HG03039 (cell line): ENCODE results near the gene SELPLG.
"Not testable (repeated sequence)": the region's sequence is repeated elsewhere in the genome, so short reads cannot be mapped to it uniquely, and the experiment has no call there.

Source experiments
- ATAC-seq: cut with Tn5 transposase; IDR thresholded peaks from one replicate; pipeline ENCODE4 v1.9.1; 2021; ENCODE audit warnings: mild to moderate bottlenecking, moderate library complexity; ENCODE audit not compliant: unreplicated experiment

Gene SELPLG

DNA sequence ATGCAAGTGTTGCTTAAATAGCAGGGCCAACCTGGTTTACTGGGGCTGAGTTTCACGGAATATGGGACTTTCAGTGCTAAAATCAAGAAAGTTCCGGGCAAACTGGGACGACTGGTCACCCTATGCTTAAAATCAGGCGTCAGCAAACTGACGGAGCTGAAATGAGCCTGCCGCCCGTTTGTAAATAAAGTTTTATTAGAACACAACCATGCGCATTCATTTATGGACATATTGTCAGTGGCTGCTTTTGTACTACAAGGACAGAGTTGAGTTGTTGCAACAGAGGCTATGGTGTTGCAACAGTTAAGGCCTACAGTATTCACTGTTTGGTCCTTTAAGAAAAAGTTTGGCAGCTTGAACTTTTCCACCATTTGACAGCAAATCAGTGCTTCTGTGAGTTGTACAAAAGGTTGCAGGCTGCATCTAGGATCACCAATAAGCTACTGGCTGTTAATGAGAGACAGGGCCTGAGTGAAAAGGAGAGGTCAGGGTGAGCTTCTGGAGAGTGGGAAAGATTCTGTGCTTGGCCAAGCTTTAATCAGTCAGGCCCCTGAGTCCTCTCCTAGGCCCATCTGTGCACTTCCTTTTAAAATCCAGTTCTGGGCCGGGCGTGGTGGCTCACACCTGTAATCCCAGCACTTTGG is 13.3 kb downstream of the SELPLG start:
- ATAC-seq, result no peak

DNA sequence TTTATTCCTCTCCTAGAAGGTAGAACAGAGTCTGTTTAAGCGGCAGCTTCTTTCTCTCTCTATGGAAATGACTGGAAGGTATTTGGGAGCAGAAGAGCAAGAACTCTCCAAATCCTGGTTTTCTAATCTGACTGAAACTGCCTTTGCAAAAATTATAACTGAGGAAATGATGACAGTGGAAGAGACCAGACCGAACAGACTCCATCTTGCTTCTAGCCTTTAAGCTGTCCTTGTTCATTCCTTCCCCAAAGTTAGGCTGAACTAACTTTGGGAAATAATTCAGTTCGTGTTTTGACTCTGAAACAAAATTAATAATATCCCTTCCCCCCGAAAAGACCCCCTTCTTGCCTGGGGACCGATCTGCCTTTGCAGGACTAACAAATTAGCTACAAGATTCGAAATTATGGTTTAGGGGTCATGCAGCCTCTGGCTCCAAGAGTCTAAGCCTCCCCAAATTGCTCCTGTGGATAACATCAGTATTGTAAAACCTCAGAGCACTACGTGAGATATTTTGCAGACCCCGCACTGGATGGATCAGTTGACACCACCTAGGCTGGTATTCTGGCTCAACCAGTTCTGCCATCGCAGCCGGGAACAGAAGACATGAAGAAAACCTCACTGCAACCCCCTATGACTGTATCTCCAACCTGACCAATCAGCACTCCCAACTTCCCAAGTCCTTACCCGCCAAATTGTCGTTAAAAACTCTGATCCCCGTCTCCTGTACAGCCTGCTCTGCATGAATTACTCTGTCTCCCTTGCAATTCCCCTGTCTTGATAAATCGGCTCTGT is 14.1 kb downstream of the SELPLG start:
- ATAC-seq, result no peak

DNA sequence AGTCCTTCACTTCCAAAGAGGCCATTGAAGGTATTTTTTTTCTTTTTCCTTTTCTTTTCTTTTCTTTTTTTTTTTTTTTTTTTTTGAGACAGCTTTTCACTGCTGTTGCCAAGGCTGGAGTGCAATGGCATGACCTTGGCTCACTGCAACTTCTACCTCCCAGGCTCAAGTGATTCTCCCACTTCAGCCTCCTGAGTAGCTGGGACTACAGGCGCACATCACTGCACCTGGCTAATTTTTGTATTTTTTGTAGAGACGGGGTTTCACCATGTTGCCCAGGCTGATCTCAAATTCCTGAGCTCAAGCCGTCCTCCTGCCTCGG is 14.8 kb downstream of the SELPLG start:
- not testable (repeated sequence) for ATAC-seq

DNA sequence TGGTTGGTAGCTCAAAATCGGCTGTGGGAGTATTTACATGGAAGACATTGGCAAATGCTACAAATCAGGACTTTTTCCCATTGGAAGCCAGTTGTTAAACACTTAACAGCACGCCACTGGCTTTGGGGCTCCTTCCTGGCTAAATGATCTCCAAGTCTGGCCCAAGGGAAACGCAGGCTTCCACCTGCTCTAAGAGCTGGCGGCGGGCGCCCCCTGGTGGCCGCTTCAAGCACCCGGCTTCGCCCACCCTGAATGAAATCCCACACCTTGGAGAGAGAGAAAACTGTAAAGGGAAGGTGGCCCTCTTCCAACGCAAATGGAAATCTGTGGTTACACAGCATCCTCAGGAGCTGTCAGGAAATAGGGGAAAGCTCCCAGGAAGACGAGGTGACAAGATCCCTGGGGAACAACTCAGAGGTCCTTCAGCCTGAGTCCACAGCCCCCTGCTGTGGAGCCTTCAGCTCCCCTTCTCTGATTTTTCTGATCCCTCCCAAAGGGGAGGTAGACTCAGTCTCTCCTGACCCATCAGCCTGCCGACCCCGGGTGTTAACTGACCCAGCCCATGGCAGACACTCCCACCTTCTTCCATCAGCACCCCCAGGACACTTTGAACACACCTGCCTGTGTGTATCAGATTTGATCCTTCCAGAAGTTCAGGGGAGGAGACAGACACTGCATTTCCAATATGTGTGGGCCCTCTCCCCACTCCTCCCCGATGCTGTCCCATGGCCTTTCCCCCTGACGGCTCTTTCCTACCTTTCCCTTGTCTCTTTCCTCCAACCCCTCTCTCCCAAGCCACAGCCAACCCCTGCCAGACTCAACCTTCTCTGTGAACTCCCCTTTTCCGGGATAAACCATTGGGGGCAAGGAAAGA is 15.4 kb downstream of the SELPLG start:
- no peak for ATAC-seq

DNA sequence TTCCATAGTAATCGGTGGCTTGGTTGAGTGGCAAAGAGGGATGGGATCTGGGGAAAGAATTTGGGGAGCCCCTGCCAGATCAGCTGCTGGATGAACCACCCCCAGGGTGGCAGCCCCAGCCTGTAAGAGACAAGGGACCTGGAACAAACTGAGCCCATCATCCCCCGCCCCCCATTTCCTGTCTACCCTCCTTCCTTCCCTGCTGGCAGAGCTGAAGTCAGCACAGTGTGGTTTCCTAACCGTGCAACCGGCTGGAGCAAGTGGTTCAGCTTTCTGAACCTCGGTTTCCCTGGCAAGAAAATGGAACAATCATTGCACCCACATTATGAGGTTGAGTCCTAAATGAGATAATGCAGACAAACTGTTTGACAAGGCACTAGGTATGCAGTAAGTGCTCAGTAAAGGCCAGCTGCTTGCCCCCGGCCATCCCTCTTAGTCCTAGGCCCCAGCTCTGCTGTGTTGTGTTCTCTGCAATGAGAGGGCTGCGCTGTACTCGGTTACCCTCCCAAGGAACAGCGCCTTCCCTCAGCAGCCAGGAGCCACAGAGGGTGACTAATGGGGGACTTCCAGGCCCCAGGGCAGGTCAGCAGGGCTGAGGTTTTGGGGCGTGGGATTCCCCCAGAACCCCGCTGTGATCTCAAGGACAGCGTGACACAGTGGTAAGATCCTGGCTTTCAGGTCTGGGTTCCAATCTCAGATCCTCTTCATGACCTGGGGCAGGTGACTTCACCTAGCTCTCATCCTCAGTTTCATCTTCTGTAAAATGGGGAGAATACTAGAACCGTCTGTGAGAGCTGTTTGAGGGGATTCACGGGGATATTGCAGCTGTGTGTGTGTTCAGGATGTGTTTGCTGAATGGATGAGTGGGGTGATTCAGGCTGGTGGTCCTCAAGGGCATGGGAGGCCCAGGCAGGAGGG is 16.5 kb downstream of the SELPLG start:
- ATAC-seq, result peak; percentile 66

DNA sequence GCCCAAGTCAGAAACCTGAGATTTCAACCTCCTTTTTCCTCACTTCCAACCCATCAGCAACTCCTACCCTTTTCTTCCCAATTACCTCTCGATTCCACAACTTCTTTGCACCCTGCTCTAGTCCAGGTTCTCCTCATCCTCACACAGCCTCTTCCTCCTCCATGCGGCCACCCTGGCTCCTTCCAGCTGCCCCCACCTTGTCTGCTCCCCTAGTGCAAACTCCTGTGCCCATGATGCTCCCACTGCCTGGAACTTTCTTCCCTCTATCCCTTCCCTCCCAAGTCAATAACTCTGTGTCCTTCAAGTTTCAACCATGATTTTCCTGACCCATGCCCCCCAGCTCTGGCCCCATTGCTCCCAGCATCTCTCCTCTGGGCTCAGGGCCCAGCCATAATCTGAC is 17.3 kb downstream of the SELPLG start:
- ATAC-seq, result no peak

DNA sequence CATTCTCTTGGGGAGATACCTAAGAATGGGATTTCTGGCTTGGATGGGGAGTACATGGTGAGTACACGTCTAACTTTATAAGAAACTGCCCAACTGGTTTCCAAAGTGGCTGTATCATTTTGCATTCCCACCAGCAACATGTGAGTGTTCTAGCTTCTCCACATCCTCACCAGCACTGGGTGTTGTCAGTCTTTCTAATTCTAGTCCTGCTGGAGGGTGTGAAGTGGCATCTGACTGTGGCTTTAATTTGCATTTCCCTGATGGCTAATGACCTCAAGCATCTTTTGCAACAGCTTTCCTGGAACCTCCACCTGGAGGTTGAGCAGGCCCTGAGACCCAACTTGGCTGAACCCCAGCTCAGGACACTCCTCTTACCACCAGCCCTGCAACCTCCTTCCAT is 17.8 kb downstream of the SELPLG start:
- ATAC-seq, result no peak

DNA sequence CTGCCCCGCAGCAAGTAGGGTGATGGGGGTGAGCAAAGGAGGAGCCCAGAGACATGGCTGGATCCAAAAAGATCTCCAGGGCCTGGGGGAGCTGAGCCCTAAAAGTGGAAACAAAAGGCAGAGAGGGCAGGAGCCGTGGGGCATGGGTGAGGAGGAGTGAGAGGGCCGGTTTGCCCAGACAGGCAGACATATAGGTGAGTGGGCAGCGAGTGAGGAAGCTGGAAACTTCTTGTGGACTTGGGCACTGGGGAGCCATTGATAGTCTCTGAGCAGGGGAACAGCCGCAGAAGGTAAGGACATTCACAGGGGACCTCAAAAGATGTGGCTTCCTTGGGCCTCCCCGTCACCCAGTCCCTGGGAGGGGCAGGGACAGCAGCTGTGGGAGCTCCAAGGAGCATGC is 19.1 kb downstream of the SELPLG start:
- no peak for ATAC-seq

DNA sequence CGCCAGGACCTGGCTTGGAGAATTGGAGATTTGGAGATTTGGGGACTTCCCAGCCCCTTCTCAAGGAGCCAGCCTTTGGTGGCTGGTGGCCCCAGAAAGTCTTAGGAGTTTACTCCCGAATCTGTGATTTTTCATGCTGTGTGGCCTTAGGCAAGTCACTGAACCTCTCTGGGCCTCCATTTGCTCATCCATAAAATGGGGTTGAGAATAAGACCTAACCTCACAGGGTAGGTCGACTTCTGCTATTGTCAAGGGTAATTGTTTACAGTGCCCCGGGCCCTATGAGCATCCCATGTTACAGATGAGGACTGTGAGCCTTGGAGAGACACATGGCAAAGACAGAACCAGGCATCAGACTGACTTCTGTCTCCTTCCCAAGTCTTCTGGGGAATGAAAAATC is 19.7 kb downstream of the SELPLG start:
- ATAC-seq, result no peak

DNA sequence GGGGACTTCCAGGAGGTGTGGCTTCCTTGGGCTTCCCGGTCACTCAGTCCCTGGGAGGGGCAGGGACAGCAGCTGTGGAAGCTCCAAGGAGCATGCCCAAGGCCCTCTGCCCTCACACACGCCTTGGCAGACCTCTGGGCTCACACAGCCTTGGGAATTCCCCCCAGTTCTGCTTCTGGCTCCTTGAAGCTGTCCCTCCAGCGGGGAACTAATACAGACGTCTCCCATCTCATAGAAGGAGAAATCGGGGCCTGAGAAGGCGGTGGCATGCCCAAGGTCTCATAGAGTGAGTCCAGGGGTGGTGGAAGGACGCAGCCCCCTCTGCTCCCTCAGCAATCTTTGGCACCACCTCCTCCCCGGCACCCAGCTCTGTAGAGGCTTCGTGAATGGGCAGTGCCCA is 20.1 kb downstream of the SELPLG start:
- ATAC-seq, result no peak

DNA sequence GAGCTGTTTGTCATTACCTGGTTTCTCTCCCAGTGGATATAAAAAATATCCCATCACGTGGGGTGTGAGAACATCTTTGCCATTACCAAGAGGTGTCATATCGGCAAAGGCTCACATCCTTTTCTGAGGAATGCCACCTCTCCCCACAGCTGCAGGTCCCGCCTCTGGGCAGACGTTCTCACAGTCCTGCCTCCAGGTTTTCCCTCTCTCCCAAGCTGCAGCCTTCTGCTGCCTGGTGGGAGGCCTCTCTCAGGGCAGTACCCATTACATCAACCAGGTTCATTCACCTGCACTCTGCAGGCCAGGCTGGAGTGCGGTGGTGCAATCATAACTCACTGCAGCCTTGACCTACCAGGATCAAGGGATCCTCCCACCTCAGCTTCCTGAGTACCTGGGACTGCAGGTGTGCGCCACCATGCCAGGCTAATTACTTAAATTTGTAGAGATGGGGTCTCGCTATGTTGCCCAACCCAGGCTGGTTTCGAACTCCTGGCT is 20.9 kb downstream of the SELPLG start:
- ATAC-seq, result no peak

DNA sequence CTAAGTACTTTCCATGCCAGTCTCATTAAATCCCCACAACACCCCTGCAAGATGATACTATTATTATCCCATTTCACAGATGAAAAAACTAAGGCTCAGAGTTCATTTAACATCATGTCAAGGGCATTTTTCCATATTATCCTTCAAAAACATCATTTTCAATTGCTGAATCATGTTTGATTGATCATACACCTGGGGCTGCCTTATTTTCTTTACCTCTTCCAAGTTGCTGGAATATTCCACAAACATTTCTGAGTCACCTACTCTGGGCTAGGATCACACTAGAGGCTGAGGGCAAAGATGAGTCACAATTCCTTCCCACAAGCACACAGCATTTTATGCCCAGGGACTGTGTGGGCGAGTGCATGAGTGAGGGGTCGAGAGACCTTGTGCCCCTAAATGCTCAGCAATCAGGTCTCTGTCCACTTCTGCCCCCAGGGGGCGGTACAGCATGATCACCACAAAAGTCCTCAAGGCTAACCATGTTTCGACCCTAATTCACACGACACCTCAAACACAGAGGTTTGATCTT is 21.7 kb downstream of the SELPLG start:
- ATAC-seq, result no peak

DNA sequence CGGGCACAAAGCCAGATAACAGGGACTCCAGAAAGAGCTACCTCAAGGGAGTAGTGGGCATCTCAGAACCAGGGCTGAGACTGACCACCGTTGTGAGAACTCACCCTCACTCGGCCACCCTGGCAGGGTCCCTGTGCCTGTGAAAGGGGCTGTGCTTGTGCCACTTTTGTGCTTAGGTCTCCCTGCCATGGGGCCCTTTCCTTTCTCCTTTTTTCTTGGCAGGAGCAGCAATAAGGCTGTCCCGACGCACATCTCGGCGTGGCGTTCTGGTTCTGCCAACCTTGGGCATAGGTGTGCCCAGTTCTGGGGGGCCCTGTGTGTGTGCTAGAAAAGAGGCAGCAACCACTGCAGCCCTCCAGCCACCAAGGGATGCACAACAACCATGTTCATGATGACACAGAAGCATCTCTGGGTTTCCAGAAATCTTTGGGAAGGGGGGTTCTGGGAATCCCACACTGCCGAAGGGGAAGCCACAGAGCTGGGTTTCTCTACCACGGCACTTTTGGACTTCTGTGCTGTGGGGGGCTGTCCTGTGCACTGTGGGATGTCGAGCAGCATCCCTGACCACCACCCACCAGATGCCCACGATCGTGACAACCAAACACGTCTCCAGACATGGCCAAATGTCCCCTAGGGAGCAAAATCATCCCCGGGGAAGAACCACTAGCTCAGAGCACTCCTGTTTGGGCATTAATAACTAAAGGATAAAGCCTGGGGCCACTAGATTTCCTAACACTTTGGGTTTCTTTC is 22.7 kb downstream of the SELPLG start:
- ATAC-seq, result no peak

DNA sequence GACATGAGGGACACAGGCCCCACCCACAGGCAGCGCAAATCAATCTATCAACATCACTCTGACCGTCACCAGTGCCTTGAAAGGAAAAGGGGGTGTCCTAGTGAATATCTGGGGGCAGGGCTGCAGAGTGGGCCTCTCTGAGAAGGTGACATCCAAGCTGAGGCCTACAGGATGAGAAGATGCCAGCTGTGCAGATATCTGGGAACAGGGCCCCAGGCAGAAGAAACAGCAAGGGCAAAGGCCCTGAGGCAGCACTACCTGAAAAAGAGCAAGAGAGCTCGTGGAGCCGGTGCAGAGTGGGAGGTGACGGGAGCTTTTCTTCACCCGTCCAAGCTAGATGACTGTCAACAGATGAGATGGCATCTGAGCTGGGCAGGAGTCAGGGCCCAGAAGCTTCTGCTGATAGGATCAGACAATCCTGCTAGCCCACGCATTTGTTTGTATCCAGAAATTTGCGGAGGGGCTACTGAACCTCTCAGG is 23.3 kb downstream of the SELPLG start:
- ATAC-seq, result no peak

DNA sequence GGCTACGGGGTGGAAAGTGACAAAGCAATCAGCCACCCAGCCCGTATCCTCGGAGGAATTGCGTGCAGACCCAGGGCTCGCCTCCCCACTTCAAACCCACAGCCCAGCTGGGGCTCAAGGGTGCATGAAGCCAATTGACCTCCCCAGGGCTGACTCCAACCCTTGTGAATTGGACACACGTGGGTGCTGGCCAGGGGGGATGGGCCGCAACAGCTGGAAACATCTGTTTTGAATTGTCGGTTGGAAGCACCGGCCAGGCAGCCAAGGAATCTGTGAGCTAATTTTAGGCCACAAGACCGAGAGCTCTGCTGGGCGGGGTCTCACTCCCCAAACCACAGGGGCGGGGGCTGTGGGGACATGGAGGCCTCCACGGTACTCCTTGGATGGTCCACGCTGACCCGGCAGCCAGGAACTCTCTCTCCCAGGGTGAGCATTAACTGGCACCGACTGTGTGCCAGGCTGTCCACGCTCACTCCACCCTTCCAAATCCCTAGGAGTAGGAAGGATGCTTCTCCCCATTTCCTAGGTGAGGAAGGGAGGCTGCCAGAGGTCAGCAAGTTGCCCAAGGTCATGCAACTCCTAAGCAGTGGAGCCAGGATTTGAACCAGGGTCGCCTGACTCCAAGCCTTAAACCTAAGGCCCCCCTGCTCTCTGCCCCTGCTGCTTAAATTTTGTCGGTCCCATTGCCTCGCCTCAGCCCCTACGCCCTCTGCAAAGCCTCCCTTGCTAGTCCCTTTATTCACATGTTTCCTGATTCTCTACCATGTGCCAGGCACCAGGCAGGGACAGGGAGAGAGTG is 24.0 kb downstream of the SELPLG start:
- ATAC-seq, result no peak

DNA sequence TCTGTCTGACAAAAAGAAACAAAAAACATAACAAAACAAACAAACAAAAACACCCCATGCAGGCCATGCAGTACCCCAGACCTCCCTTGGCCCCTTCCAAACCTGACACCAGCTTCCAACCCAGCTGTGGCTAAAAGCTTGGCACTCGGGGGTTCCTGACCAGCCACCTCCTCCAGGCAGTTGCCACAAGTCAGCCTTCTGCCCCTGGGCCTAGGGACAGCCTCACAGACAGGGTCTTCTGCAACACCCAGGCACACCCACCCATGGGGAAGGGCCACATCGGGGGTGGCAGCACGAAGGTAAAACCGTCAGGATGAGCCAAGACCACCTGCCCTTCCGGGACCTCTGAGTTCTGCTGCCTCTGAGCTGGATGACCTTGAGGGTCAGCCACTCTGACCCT is 25.1 kb downstream of the SELPLG start:
- ATAC-seq, result no peak

DNA sequence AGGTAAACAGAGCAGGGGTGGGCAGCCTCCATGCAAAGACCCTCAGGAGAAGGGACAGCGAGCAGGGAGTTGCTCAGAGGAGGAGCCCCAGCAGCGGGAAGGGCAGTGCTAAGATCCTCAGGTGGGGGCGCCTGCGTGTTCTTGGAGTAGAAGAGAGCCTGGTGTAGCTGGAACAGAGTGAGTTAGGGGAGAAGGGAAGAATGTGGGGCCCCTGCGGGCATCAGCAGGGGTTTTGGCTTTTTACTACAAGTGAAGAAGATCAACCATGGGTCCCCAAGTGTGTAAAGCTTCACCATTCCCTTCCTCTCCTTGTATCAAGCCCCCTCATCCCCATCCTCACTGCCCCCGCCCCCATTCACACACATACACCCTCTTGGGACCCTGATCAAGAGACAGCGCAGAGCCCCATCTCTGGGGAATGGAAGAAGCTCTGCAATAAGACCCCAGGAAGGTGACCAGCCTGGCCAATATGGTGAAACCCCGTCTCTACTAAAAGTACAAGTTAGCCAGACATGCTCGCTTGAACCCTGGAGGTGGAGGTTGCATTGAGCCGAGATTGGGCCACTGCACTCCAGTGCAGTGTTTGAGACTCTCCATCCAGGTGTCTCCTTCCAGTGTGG is 25.6 kb downstream of the SELPLG start:
- no peak for ATAC-seq

DNA sequence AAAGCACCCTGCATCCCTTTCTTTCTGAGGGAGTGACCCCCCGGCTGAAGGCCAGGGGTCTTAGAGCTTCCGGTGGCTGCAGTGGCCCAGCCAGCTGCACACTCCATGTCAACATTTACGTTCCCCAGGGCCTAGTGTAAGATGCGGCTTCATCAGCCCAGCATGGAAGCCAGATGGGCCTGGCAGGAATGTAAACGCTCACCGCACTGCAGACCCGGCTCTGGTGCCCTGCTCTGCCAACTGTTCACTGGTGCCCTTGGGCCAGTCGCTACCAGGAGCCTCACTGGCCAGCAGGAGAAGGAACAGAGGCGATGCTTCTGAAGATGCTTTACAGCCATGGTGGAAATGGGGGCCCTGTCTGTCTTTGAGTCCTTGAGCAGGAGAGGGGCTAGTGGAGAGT is 27.2 kb downstream of the SELPLG start:
- ATAC-seq, result no peak
